NCI-H526 (cell line): Measurements from ENCODE around the gene KCTD15.

ENCODE experiments used
- DNase-seq, 2 experiments: peaks; one replicate each; lab custom pipeline; 2025; lab: John Stamatoyannopoulos, UW

Gene KCTD15

DNA sequence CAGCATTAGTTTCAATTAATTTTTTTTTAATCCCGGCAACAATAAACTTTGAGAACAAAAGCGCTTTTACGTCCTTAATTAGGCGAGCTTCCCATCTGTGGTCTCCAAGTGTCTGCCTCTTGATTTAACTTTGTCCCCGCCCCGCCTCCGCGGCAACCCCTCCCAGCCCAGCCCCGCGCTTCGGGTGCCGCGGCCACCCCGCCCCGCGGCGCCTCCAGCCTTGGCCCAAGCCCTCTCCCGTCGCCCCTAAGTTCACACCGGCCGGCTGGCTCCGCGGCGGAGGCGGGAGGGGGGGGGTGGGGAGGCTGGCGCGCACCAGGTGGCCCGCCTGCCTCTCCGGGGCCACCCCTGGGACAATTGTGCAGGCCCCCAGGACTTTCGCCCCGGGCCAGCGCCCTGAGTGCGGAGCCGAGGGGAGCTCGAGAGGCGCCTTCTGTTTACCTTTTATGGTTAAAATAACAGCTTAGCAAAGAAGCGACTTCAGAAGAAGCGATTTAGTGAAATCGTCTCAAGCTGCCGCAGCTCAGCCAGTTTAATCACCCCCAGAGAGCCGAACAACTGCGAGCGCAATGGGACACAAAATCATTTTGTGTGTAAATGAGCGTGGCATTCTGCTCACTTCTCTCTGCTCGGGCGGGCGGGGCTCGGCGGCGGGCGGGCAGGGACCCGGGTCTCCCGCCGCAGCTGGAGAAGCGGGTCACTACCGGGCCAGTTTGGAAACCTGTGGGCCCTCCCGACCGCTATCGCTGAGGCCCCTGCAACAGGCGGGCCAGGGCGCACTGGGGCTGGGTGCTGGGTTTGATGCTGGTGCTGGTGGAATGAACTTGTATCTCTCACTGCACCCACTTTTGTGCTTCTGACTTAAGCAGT lies 1.4 kb downstream of the KCTD15 start:
- peak in 1 of 2 experiments; percentile 75 for DNase-seq

DNA sequence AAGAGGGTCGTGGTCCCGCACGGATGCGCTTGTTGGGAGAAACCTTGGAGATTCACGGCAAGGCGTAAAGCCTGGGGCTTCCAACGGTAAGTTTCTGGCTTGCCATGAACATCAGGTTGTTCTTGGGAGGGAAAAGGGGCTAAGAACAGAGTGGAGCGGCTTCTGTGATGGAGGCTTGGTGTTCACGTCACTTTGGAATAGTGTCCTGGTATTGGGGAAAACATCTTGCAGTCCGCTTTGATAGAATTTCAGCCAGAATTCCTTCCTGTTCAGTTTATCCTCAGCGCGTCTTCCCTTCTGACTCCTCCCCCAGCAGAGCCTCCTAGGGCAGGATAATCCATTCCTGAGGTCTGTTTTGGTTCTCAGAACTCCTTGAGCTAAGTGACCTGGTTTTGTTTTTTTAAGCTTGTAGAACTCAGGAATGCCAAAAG lies 2.0 kb downstream of the KCTD15 start:
- DNase-seq = no peak

DNA sequence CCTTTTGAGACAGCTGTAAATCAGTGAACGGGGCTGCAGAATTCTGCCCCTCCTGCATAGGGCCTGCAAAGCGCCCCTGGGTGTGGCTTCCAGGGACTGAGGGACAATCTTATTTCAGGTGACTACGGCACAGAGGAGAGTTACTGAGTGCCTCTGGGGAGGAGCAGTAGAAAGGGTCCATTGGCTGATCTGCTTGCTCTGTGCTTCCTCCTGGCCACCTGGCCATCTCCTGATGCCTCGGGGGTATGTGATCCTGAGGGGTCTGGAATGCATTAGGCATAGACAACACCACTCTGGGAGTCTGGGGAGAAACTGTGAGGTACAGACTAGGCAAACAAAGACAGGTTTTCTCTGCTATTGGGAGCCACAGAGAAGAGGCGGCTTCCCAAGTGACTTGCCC lies 2.8 kb downstream of the KCTD15 start:
- DNase-seq = no peak

GRCh38 chr19:33800012-33800680 lies 3.5 kb downstream of the KCTD15 start:
- DNase-seq = no peak

DNA sequence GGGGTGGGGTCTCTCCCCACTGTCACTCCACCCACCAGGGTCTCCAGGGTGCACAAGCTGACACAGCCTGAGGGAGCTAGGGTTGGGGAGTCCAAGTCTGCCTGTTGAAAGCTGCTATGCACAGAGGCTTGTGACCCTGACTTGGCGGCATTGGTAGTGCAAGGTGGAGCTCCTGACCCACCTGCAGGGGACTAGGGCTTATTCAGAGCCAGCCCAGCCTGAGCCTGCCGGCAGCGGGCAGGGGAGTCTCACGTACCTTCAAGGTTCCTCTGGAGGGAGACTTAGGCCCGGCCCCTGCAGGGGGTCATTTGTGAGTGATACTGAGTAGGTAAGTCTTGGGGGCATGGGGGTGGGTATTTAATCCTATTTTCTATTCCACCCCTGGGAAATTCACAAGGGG lies 4.7 kb downstream of the KCTD15 start:
- DNase-seq = no peak

DNA sequence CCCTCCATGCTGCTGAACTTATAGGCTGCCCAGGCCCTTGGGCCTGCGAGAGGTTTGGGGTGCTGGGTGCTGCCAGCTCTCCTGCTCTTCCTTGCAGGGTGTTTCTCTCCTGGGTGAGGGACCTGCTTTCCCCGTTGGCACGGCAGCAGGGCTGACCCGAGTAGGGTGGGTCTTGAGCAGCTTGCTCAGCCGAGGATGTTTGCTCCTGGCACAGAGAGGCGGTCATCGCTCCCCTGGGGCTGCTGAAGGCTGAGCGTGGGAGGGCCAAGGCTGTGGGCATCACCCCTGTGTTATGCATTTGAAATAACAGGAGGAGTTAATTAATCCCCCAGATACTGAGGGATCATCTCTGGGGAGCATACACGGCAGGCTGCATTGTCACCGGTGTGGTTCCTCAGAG lies 5.3 kb downstream of the KCTD15 start:
- no peak for DNase-seq

DNA sequence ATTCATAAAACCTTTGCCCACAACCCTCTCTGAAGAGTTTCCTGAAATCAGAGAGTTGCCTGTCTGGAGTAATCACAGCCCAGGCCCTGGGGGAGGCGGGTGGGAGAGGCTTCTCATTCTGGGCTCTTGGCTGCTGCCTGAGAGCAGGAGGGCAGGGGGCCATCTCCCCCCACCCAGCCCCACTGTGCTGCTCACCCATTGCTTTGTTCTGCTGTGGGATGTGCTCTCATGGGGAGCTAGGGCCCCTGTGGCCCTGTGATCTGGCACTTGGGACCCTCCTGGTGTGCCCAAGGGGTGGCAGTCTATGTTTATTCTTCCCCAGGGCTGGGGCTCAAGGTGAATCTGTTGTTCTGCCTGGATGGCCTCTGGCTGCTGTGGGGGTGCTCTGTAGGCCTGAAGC lies 6.1 kb downstream of the KCTD15 start:
- no peak for DNase-seq

GRCh38 chr19:33803383-33803782 lies 6.7 kb downstream of the KCTD15 start:
- no peak for DNase-seq

GRCh38 chr19:33804021-33804799 lies 7.5 kb downstream of the KCTD15 start:
- no peak for DNase-seq

- DNase-seq = no peak
Observed at GRCh38 chr19:33805313-33805712, 8.6 kb downstream of the KCTD15 start.

- DNase-seq = no peak
Observed at GRCh38 chr19:33805840-33806433, 9.3 kb downstream of the KCTD15 start.

GRCh38 chr19:33806434-33806881 lies 9.8 kb downstream of the KCTD15 start:
- no peak for DNase-seq

DNA sequence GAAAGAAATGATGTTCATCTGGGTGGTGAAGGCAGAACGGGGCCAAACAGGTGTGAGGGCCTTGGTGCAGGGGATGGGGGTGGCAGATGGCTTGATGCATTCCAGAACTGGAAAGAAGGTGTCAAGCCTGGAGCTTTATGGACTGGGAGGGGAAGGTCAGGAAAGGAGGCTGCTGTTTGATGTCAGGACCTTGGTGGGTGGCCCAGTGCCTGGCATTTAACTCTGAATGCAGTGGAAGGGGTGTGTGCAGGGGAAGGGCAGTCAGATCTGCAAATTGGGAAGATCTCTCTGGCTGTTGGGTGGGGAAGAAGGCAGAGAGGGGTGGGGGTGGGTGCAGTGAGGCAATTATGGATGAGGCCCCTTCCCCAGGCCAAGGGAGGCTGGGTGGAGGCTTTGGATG lies 11.7 kb downstream of the KCTD15 start:
- no peak for DNase-seq

GRCh38 chr19:33809960-33810359 lies 13.3 kb downstream of the KCTD15 start:
- no peak for DNase-seq

DNA sequence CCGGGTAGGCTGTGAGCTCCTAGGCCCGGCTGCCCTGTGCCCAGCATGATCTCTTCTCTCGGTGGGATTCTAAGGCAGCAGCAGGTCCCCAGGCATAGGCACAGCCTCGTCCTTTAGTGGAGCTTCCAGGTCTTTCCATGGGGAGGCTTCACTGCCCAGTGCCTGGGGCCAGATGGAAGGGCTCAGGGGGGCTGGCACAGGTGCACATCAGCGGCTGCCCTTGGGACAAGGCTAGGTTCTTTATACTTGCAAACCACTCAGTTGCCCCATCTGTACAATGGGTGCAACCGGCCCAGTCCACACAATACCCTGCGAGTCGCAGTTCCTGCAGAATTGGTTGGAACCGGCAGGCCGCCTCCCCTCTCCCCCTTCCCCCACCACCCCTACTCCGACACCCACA lies 14.2 kb downstream of the KCTD15 start:
- no peak for DNase-seq

DNA sequence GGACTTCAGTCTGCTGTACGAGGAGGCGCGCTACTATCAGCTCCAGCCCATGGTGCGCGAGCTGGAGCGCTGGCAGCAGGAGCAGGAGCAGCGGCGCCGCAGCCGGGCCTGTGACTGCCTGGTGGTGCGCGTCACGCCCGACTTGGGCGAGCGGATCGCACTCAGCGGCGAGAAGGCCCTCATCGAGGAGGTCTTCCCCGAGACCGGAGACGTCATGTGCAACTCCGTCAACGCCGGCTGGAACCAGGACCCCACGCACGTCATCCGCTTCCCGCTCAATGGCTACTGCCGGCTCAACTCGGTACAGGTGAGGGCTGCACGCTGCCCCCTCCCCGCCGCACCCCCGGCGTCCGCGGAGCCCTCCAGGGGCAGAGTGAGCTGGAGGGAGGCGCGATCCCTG lies 14.6 kb downstream of the KCTD15 start:
- DNase-seq = no peak

- DNase-seq = no peak
Observed at GRCh38 chr19:33811736-33812387, 15.2 kb downstream of the KCTD15 start.

GRCh38 chr19:33812388-33813330 lies 16.0 kb downstream of the KCTD15 start:
- no peak for DNase-seq

DNA sequence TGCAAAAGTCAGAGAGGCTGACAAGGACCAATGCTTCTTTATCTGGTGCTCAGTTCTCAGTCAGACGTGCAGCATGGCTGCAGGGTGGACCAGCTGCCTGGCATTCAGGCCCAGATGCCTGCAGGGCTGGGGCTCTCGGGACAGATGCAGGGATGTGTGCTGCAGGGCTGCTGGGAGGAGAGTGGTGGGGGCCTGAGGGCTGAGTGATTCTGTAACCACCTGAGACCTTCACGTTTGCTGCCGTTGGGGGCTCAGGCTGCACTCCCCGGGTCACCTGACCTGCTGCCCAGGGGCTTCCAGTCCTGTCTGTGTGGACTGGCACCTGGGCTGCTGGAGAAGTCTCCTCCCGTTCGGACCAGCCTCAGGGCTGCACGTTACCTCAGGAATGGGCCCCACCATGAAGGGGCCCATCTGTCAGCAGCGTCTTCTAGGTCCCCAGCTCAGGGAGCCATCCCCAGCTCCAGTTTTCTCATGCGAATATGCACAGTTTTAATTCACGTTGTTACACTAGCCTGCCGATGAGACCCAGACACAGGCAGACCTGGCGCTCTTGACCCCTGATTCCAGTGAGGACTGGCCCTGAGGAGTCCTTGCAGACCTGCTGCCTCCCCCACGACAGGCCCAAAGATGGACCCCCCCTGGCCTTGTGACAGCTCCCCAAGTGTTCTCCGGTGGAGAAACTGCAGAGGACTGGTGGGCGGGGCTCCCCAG lies 16.9 kb downstream of the KCTD15 start:
- DNase-seq = no peak
